Iris pigment epithelial cell (primary cell): ENCODE measurements around the gene DUSP22.
A peak's percentile ranks its signal among the peaks of the same experiment; 100 is the strongest.

ENCODE experiments used
- DNase-seq: peaks from one replicate; pipeline ENCODE4 v3.0.0-alpha.2; 2011; ENCODE audit warnings: low read depth

The DUSP22 gene

GRCh38 chr6:338815-339262 lies 46.6 kb downstream of the DUSP22 start:
- DNase-seq: no peak

- no peak for DNase-seq
Observed at GRCh38 chr6:339480-339879, 47.2 kb downstream of the DUSP22 start.

GRCh38 chr6:340186-340955 lies 48.1 kb downstream of the DUSP22 start:
- no peak for DNase-seq

GRCh38 chr6:340991-341827 lies 48.9 kb downstream of the DUSP22 start:
- DNase-seq: no peak

GRCh38 chr6:341914-342831 lies 49.9 kb downstream of the DUSP22 start:
- DNase-seq: no peak

- no peak for DNase-seq
Observed at GRCh38 chr6:342832-343179, 50.5 kb downstream of the DUSP22 start.

GRCh38 chr6:343226-343935 lies 51.1 kb downstream of the DUSP22 start:
- DNase-seq: no peak

GRCh38 chr6:343960-344815 lies 51.9 kb downstream of the DUSP22 start:
- no peak for DNase-seq

- DNase-seq: no peak
Observed at GRCh38 chr6:344816-345340, 52.6 kb downstream of the DUSP22 start.

- DNase-seq: peak; percentile 79
Observed at GRCh38 chr6:345747-346385, 53.6 kb downstream of the DUSP22 start.

GRCh38 chr6:346386-347030 lies 54.2 kb downstream of the DUSP22 start:
- peak; percentile 76 for DNase-seq

- DNase-seq: no peak
Observed at GRCh38 chr6:347232-347631, 54.9 kb downstream of the DUSP22 start.

- no peak for DNase-seq
Observed at GRCh38 chr6:347951-348859, 55.9 kb downstream of the DUSP22 start.

GRCh38 chr6:348860-349396 lies 56.6 kb downstream of the DUSP22 start:
- DNase-seq: no peak

GRCh38 chr6:349491-349921 lies 57.2 kb downstream of the DUSP22 start:
- DNase-seq: no peak

GRCh38 chr6:350371-350770 lies 58.1 kb downstream of the DUSP22 start:
- DNase-seq: no peak

GRCh38 chr6:351011-351866 lies 59.0 kb downstream of the DUSP22 start:
- no peak for DNase-seq
